ENCODE measurements around the gene FRMPD3.
"Not testable (repeated sequence)": the region's sequence is repeated elsewhere in the genome, so short reads cannot be mapped to it uniquely, and the experiment has no call there.

FRMPD3 gene
- 0 to 0.07 reads per million in 2 donors for total RNA-seq

DNA sequence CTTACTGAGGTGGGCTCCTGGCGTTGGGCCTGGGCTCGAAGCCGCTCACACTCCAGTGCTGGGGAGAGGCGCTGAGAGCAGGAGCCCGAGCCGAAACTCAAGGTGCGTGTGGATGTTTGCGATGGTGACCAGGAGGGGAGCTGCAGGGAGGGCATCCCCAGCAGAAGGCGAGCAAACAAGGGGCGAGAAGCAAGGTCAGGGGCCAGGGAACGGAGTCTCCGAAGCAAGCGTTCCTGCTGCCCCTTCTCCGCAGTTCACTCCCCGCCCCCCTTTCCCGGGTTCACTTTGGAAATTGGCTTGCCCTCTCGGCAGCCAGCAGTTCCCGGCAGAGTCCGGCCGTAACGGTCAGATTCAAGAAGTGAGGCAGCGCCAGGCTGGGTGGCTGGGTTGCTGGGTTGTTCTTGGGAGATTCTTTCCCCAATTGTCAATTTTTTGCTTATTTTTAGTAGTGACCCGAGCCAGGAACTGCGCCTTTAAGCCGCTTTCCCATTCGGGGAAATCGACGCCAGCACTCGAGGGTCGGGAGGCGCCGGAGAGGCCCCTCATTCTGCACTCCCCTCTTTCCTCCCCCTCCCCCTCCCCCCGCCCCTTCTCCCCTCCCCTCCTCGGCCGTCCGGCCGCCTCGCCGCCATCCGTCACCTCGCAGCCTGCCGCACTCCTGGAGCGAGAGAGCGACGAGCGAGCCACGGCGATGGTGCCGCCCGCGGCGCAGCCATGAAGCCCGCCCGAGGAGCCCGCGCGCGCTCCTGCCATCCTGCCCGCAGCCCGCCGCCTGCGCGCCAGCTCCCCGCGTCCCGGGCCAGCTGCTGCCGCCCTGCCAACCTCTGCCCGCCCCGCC lies at the start of gene FRMPD3:
Gene FRMPD3 (plus strand): TSS at position 655 of the 838 bp plus-strand sequence. CDS start 76,937 bp downstream, outside the sequence.
- peak in 1 of 5 experiments; percentile 21 for DNase-seq

- DNase-seq = no peak
Observed at GRCh38 chrX:107420571-107420970, 28.9 kb upstream of the FRMPD3 start.

GRCh38 chrX:107421337-107421861 lies 28.1 kb upstream of the FRMPD3 start:
- DNase-seq = no peak

- peak in 2 of 5 experiments; percentile 5 to 11 for DNase-seq
Observed at GRCh38 chrX:107429090-107429489, 20.4 kb upstream of the FRMPD3 start.

- DNase-seq = no peak
Observed at GRCh38 chrX:107440187-107440586, 9.3 kb upstream of the FRMPD3 start.

GRCh38 chrX:107440692-107441091 lies 8.8 kb upstream of the FRMPD3 start:
- DNase-seq = no peak

GRCh38 chrX:107442914-107443527 lies 6.4 kb upstream of the FRMPD3 start:
- no peak for DNase-seq

DNA sequence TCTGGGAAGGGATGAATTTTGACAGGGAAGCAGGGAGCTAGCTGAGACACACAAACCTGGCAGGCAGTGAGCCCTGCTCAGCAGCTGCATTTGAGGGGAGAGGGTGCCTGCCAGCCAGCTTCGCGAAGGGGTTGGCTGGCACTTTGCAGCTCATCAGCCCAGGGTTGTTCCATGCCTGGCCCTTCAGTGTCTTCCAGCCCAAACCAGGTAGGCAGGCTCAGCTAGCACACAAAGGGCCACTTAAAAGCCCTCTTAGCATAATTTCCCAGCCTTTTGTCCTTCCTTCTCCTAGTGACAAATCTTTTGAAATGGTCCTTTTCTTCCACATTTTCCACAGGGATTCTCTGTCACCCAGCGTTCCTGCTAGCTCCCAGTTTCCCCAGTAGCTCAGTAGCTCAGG lies 4.3 kb upstream of the FRMPD3 start:
- no peak for DNase-seq

DNA sequence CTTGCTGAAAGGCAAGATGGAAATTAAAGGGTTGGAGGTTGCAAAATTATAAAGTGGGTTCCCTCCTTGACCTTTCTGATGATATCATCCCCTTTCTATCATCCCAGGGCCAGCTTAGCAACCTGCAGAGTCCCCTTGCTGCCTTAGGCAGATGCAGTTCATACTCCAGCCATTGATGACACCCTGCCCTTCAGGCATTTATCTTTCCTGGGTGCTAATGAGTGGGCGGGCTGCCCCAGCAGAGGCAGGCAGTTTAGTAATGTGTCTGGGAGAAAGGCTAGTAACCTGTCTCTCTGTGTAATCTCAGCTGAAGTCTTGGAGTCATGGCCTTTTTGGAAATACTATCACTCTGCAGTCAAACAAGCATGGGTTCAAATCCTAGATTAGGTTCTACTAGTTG lies 3.8 kb upstream of the FRMPD3 start:
- no peak for DNase-seq

GRCh38 chrX:107447642-107448041 lies 1.8 kb upstream of the FRMPD3 start:
- no peak for DNase-seq

GRCh38 chrX:107448625-107448997 lies 841 bp upstream of the FRMPD3 start:
- DNase-seq = no peak

GRCh38 chrX:107450823-107451509 lies 1.5 kb downstream of the FRMPD3 start:
- DNase-seq = peak in 2 of 5 experiments; percentile 46 to 65

DNA sequence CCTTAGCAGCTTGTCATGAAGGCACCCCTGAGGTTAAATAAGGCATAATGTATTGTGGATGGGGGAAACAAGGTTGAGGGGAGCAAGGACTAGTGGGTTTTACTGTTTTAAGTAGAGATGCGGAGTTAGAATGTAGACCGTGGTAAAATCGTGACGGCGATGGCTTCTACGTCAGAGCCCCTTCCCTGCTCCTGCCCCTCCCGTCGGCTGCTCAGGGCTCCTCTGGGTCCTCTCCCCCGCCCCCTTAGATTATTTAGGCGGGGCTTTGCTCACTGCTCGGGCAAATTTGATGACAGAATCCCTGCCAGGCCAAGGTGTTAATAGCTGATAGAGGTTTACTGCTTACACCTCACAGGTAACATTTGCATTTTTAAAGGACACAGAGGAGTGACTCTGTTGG lies 2.3 kb downstream of the FRMPD3 start:
- peak in 1 of 5 experiments; percentile 46 for DNase-seq

- no peak for DNase-seq
Observed at GRCh38 chrX:107452581-107452980, 3.1 kb downstream of the FRMPD3 start.

GRCh38 chrX:107454302-107454701 lies 4.8 kb downstream of the FRMPD3 start:
- DNase-seq = peak in 2 of 5 experiments; percentile 38 to 45

- no peak for DNase-seq
Observed at GRCh38 chrX:107457289-107457688, 7.8 kb downstream of the FRMPD3 start.

DNA sequence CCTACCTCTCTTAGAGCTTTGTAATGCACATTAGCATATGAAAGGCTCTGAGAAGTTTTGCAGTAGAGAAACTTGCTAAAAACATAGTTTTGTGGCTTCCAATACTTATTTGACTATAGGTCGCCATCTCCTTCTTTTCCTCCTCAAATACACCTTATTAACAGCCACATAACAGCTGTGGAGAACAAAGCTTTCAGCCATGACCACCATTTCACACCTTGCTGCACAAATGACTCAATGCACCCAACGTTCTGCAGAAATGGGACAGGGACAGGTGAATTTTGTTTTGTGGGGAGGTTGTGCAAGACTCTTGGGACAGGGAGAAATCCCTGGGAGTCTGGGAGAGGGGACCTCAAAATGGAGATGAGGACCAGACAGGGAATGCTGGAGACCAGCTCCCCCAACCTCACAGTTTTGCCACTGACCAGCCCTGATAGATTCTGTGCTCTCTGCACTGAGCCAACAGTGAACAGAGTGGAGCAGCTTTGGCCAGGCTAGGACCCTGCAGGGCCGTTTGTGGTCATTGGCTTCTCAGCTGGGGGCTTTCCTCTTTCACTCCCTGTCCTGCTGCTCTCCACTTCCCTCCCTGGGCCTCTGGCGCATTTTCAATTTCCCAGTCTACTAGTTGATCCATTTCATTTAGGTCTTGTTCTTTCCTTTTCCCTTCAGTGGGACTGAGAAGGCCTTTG lies 16.6 kb downstream of the FRMPD3 start:
- DNase-seq = peak in 1 of 5 experiments; percentile 12

- no peak for DNase-seq
Observed at GRCh38 chrX:107467271-107467670, 17.8 kb downstream of the FRMPD3 start.

DNA sequence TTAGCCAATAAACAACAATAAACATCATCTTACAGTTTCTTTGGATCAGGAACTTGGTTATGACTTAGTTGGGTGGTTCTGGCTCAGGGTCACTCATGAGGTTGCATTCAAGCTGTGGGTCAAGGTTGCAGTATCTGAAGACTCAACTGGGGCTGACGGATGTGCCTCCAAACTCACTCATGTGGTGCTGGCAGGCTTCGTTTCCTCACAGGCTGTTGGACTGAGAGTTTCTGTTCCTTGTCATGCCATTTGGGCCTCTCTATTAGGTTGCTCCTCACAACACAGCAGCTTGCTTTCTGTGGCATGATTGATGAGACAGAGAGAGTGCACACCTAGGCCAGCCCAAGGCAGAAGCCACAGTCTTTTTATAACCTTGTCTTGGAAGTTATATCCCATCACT lies 20.7 kb downstream of the FRMPD3 start:
- DNase-seq = no peak

DNA sequence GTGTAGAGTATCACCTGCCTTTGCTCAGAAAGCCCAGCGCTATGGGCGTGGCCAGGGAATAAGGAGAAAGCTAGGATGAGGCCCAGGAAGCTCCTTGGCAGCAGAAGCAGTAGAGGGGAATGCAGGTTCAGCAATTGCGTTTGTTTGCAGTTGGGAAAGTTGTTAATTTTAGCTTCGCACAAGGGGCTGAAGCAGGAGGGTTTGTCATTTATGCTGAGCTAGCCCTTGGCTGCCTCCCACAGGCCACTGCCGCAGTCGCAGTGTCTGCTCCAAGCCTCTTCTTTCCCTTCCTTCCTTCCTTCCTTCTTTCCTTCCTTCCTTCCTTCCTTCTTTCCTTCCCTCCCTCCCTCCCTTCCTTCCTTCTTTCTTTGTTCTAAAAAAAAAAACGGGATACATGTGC lies 21.5 kb downstream of the FRMPD3 start:
- DNase-seq = no peak

- not testable (repeated sequence) for DNase-seq
Observed at GRCh38 chrX:107471420-107471819, 22.0 kb downstream of the FRMPD3 start.

DNA sequence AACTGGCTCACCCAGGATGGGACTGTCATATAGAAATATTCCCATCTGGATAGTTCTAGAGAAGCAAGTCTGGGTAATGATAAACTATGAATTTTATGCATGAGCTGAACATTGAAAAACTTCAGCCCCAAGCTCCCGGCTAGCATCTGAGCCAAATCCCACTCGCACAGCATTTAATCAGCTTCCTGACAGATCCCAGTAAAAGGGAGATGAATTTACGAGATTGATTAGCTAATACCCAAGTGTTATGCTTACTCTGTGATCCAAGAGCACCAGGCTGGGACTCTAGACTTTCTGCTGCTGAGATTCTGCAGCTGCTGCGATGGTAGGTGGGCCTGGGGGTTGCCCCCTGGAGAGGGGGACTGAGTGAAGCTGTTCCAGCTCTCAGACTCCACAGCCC lies 28.0 kb downstream of the FRMPD3 start:
- DNase-seq = no peak

DNA sequence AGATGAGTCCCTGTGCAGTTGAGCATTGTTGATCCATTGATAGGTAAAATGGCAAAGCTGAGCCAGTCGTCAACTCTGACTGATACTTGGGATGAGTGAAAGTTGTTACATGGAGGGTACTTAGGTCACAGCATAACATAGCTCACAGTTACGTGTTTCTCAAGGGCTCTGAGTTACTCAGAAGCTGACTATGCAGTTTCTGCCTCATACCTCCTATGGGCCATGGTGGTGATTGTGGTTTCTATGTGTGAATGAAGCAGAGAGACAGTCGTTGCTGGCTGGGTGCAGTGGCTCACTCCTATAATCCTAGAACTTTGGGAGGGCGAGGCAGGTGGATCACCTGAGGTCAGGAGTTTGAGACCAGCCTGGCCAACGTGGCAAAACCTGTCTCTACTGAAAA lies 30.8 kb downstream of the FRMPD3 start:
- peak in 1 of 5 experiments; percentile 17 for DNase-seq
